Midbrain (tissue), 1 donor: Measurements from ENCODE around the gene NRP2.
A peak's percentile ranks its signal among the peaks of the same experiment; 100 is the strongest.

Experiments used
- DNase-seq: peaks from one replicate; lab custom pipeline; 2025; lab: John Stamatoyannopoulos, UW

The NRP2 gene

GRCh38 chr2:205706769-205707381 is 24.6 kb downstream of the NRP2 start:
- DNase-seq, result peak; percentile 63

- DNase-seq, result no peak
Measured at GRCh38 chr2:205708231-205708631, 25.9 kb downstream of the NRP2 start.

GRCh38 chr2:205709319-205709718 is 27.0 kb downstream of the NRP2 start:
- no peak for DNase-seq

GRCh38 chr2:205712508-205712907 is 30.2 kb downstream of the NRP2 start:
- DNase-seq, result no peak

- no peak for DNase-seq
Measured at GRCh38 chr2:205713086-205713485, 30.8 kb downstream of the NRP2 start.

- DNase-seq, result no peak
Measured at GRCh38 chr2:205714058-205714776, 31.9 kb downstream of the NRP2 start.

- DNase-seq, result no peak
Measured at GRCh38 chr2:205714789-205715720, 32.8 kb downstream of the NRP2 start.

- DNase-seq, result no peak
Measured at GRCh38 chr2:205715831-205716525, 33.7 kb downstream of the NRP2 start.

GRCh38 chr2:205717175-205717846 is 35.0 kb downstream of the NRP2 start:
- no peak for DNase-seq

GRCh38 chr2:205717999-205718398 is 35.7 kb downstream of the NRP2 start:
- DNase-seq, result no peak

GRCh38 chr2:205719847-205720246 is 37.5 kb downstream of the NRP2 start:
- no peak for DNase-seq

- DNase-seq, result no peak
Measured at GRCh38 chr2:205720451-205720902, 38.2 kb downstream of the NRP2 start.

- DNase-seq, result no peak
Measured at GRCh38 chr2:205721057-205721449, 38.8 kb downstream of the NRP2 start.

GRCh38 chr2:205722283-205722918 is 40.1 kb downstream of the NRP2 start:
- DNase-seq, result no peak

GRCh38 chr2:205723179-205723578 is 40.9 kb downstream of the NRP2 start:
- DNase-seq, result no peak

- no peak for DNase-seq
Measured at GRCh38 chr2:205725059-205725458, 42.8 kb downstream of the NRP2 start.

- no peak for DNase-seq
Measured at GRCh38 chr2:205726506-205726905, 44.2 kb downstream of the NRP2 start.

GRCh38 chr2:205727174-205727573 is 44.9 kb downstream of the NRP2 start:
- no peak for DNase-seq

- no peak for DNase-seq
Measured at GRCh38 chr2:205728366-205728765, 46.1 kb downstream of the NRP2 start.

GRCh38 chr2:205730191-205730590 is 47.9 kb downstream of the NRP2 start:
- DNase-seq, result no peak
